ENCODE results near the gene GIGYF2.
"Not testable (repeated sequence)": the region's sequence is repeated elsewhere in the genome, so short reads cannot be mapped to it uniquely, and the experiment has no call there.

GIGYF2 gene

GRCh38 chr2:232829988-232830387 is 132.9 kb downstream of the GIGYF2 start:
- no peak for DNase-seq

- DNase-seq, result no peak
Measured at GRCh38 chr2:232831496-232831895, 134.4 kb downstream of the GIGYF2 start.

- no peak for DNase-seq
Measured at GRCh38 chr2:232833830-232834229, 136.7 kb downstream of the GIGYF2 start.

- DNase-seq, result no peak
Measured at GRCh38 chr2:232835687-232836208, 138.6 kb downstream of the GIGYF2 start.

- no peak for DNase-seq
Measured at GRCh38 chr2:232836934-232837333, 139.8 kb downstream of the GIGYF2 start.

GRCh38 chr2:232838406-232838874 is 141.3 kb downstream of the GIGYF2 start:
- peak; percentile 53 for DNase-seq

- no peak for DNase-seq
Measured at GRCh38 chr2:232839411-232840079, 142.4 kb downstream of the GIGYF2 start.

GRCh38 chr2:232842689-232843088 is 145.6 kb downstream of the GIGYF2 start:
- DNase-seq, result no peak

GRCh38 chr2:232843834-232844233 is 146.7 kb downstream of the GIGYF2 start:
- DNase-seq, result no peak

- DNase-seq, result no peak
Measured at GRCh38 chr2:232846055-232846454, 148.9 kb downstream of the GIGYF2 start.

- DNase-seq, result no peak
Measured at GRCh38 chr2:232850039-232850438, 152.9 kb downstream of the GIGYF2 start.

- not testable (repeated sequence) for DNase-seq
Measured at GRCh38 chr2:232852081-232852480, 154.9 kb downstream of the GIGYF2 start.

GRCh38 chr2:232852676-232853075 is 155.5 kb downstream of the GIGYF2 start:
- no peak for DNase-seq

GRCh38 chr2:232854082-232854481 is 157.0 kb downstream of the GIGYF2 start:
- no peak for DNase-seq

- no peak for DNase-seq
Measured at GRCh38 chr2:232857158-232857563, 160.0 kb downstream of the GIGYF2 start.

- DNase-seq, result no peak
Measured at GRCh38 chr2:232859385-232859916, 162.3 kb downstream of the GIGYF2 start.

GRCh38 chr2:232860593-232861241 is 163.6 kb downstream of the GIGYF2 start:
- no peak for DNase-seq

- no peak for DNase-seq
Measured at GRCh38 chr2:232861353-232861752, 164.2 kb downstream of the GIGYF2 start.

GRCh38 chr2:232863996-232864395 is 166.9 kb downstream of the GIGYF2 start:
- no peak for DNase-seq

GRCh38 chr2:232865165-232865564 is 168.0 kb downstream of the GIGYF2 start:
- no peak for DNase-seq

- no peak for DNase-seq
Measured at GRCh38 chr2:232866104-232866503, 169.0 kb downstream of the GIGYF2 start.

GRCh38 chr2:232869138-232870017 is 172.2 kb downstream of the GIGYF2 start:
- DNase-seq, result no peak

Measured in T-helper 9 cell (primary cell).